Esophagus (tissue), 2 donors: ENCODE data around the gene SH3BP4. TPM values are rescaled to one million over a fixed set of nuclear protein-coding genes. Genes with fewer than 3 reads are reported as not detected.

Source experiments
- H3K27ac ChIP-seq, 2 donors: one replicate each; pipeline ENCODE4 v1.5.1; 2013; ENCODE audit warnings: low read depth in 2 of 2, mild to moderate bottlenecking in 2 of 2, inconsistent platforms in 1 of 2, low read length in 1 of 2, moderate library complexity in 1 of 2
- H3K27me3 ChIP-seq, 2 donors: one replicate each; pipeline ENCODE4 v1.6.1; 2013; ENCODE audit warnings: low read length in 2 of 2, control low read depth in 1 of 2, mild to moderate bottlenecking in 1 of 2; ENCODE audit not compliant: insufficient read depth in 2 of 2, control insufficient read depth in 1 of 2
- H3K36me3 ChIP-seq, 2 donors: one replicate each; pipeline ENCODE4 v1.6.1; 2013; ENCODE audit warnings: low read length in 1 of 2; ENCODE audit not compliant: control insufficient read depth in 2 of 2, insufficient read depth in 2 of 2
- H3K4me1 ChIP-seq, 2 donors: one replicate each; pipeline ENCODE4 v1.6.1; 2013; ENCODE audit warnings: low read length in 1 of 2; ENCODE audit not compliant: control insufficient read depth in 2 of 2, insufficient read depth in 2 of 2
- H3K4me3 ChIP-seq, 2 donors: one replicate each; pipeline ENCODE4 v1.5.1; 2013; ENCODE audit warnings: low read length in 2 of 2, mild to moderate bottlenecking in 2 of 2, low read depth in 1 of 2, moderate library complexity in 1 of 2
- H3K9me3 ChIP-seq, 2 donors: one replicate each; pipeline ENCODE4 v1.6.1; 2013; ENCODE audit warnings: mild to moderate bottlenecking in 2 of 2, low read depth in 1 of 2, low read length in 1 of 2, moderate library complexity in 1 of 2; ENCODE audit not compliant: control insufficient read depth in 2 of 2, insufficient read depth in 1 of 2
- WGBS, 2 donors: extraction: QIAGEN DNeasy Blood & Tissue Kit; methylation state at CpG; one replicate each; pipeline ENCODE4 v1.1.7; 2013; 5-methylcytosine and 5-hydroxymethylcytosine counted together
- polyA plus RNA-seq, 2 donors: library from polyadenylated mRNA; stranded (reverse); fragments of 200-250 nt; gene quantifications; one replicate each; pipeline ENCODE4 v1.2.3, GENCODE V29; 2013
- donor health status: healthy with polysubstance abuse.
- donor health status: Bipolar disorder and iron deficiency.

SH3BP4 gene
- polyA plus RNA-seq, 2 donors, result 4.4 to 5.5 TPM

- Histone ChIP-seq H3K27ac (no peak overlapping the region), H3K9me3 (no peaks in the 10 kb centered on the region), H3K4me1 (no peaks in the 10 kb centered on the region), H3K4me3 (no peak overlapping the region), H3K36me3 (no peaks in the 10 kb centered on the region), H3K27me3 (no peaks in the 10 kb centered on the region)
- 46 to 60% methylated on average over 6 of the region's 6 CpGs for WGBS, 2 donors
These were observed 34.4 kb upstream of the SH3BP4 start for GRCh38 chr2:234917211-234917975.

- Histone ChIP-seq H3K27me3 (no peaks in the 10 kb centered on the region), H3K9me3 (no peaks in the 10 kb centered on the region), H3K36me3 (no peaks in the 10 kb centered on the region), H3K4me3 (no peak overlapping the region), H3K4me1 (no peaks in the 10 kb centered on the region), H3K27ac (no peak overlapping the region)
- WGBS, 2 donors, result 92 to 93% methylated on average over 3 of the region's 3 CpGs
These were observed 32.1 kb upstream of the SH3BP4 start for GRCh38 chr2:234919711-234920110.

GRCh38 chr2:234920836-234921235 lies 31.0 kb upstream of the SH3BP4 start:
- H3K4me3 ChIP-seq, result no peak overlapping the region
- H3K27ac ChIP-seq, result no peak overlapping the region
- 77 to 83% methylated on average over 2 of the region's 2 CpGs for WGBS, 2 donors

GRCh38 chr2:234929002-234929401 lies 22.8 kb upstream of the SH3BP4 start:
- H3K36me3 ChIP-seq, result no peaks in the 10 kb centered on the region
- no peak overlapping the region for H3K4me3 ChIP-seq
- H3K27me3 ChIP-seq, result no peaks in the 10 kb centered on the region
- no peak overlapping the region for H3K27ac ChIP-seq
- 94 to 95% methylated on average over 11 of the region's 11 CpGs for WGBS, 2 donors
- no peaks in the 10 kb centered on the region for H3K9me3 ChIP-seq
- no peaks in the 10 kb centered on the region for H3K4me1 ChIP-seq

More at GRCh38 chr2:234920836-234921235, 31.0 kb upstream of the SH3BP4 start:
- H3K27me3 ChIP-seq, result no peaks in the 10 kb centered on the region
- no peaks in the 10 kb centered on the region for H3K9me3 ChIP-seq
- no peaks in the 10 kb centered on the region for H3K36me3 ChIP-seq
- no peaks in the 10 kb centered on the region for H3K4me1 ChIP-seq

- Histone ChIP-seq H3K9me3 (no peaks in the 10 kb centered on the region), H3K27ac (no peak overlapping the region), H3K4me3 (no peak overlapping the region), H3K4me1 (no peaks in the 10 kb centered on the region), H3K27me3 (no peaks in the 10 kb centered on the region), H3K36me3 (no peaks in the 10 kb centered on the region)
- 62 to 66% methylated on average over 4 of the region's 4 CpGs for WGBS, 2 donors
These were observed 21.4 kb upstream of the SH3BP4 start for GRCh38 chr2:234930397-234930796.

- no peaks in the 10 kb centered on the region for H3K9me3 ChIP-seq
- no peaks in the 10 kb centered on the region for H3K36me3 ChIP-seq
- no peak overlapping the region for H3K4me3 ChIP-seq
- WGBS, 2 donors, result 63 to 67% methylated on average over 2 of the region's 2 CpGs
- H3K27ac ChIP-seq, result no peak overlapping the region
- H3K27me3 ChIP-seq, result no peaks in the 10 kb centered on the region
- H3K4me1 ChIP-seq, result no peaks in the 10 kb centered on the region
These were observed 20.4 kb upstream of the SH3BP4 start for GRCh38 chr2:234931371-234931770.

GRCh38 chr2:234932591-234933168 lies 19.1 kb upstream of the SH3BP4 start:
- Histone ChIP-seq H3K4me3 (no peak overlapping the region), H3K4me1 (no peaks in the 10 kb centered on the region), H3K9me3 (no peaks in the 10 kb centered on the region), H3K27me3 (no peaks in the 10 kb centered on the region), H3K36me3 (no peaks in the 10 kb centered on the region), H3K27ac (no peak overlapping the region)
- 76 to 79% methylated on average over 12 of the region's 12 CpGs for WGBS, 2 donors

- H3K4me3 ChIP-seq, result no peak overlapping the region
- WGBS, 2 donors, result 79 to 88% methylated on average over 5 of the region's 5 CpGs
- no peaks in the 10 kb centered on the region for H3K4me1 ChIP-seq
- H3K9me3 ChIP-seq, result no peaks in the 10 kb centered on the region
- no peaks in the 10 kb centered on the region for H3K27me3 ChIP-seq
- H3K27ac ChIP-seq, result no peak overlapping the region
- no peaks in the 10 kb centered on the region for H3K36me3 ChIP-seq
These were observed 16.5 kb upstream of the SH3BP4 start for GRCh38 chr2:234935311-234935710.

GRCh38 chr2:234939576-234939975 lies 12.2 kb upstream of the SH3BP4 start:
- WGBS, 2 donors, result 85 to 88% methylated on average over 4 of the region's 4 CpGs
- Histone ChIP-seq H3K9me3 (no peaks in the 10 kb centered on the region), H3K36me3 (no peaks in the 10 kb centered on the region), H3K27me3 (peaks cover 0 to 3% of the 10 kb centered on the region in 2 donors), H3K4me3 (no peak overlapping the region), H3K27ac (no peak overlapping the region), H3K4me1 (no peaks in the 10 kb centered on the region)

GRCh38 chr2:234939996-234940395 lies 11.8 kb upstream of the SH3BP4 start:
- 79 to 84% methylated on average over 5 of the region's 5 CpGs for WGBS, 2 donors
- H3K4me3 ChIP-seq, result no peak overlapping the region
- no peaks in the 10 kb centered on the region for H3K4me1 ChIP-seq

More at GRCh38 chr2:234939996-234940395, 11.8 kb upstream of the SH3BP4 start:
- H3K27me3 ChIP-seq, result peaks cover 0 to 3% of the 10 kb centered on the region in 2 donors
- no peak overlapping the region for H3K27ac ChIP-seq
- H3K36me3 ChIP-seq, result no peaks in the 10 kb centered on the region
- H3K9me3 ChIP-seq, result no peaks in the 10 kb centered on the region
